Esophagus (tissue), 2 donors: Measurements from ENCODE around the gene KYNU. TPM values are rescaled to one million over a fixed set of nuclear protein-coding genes. Genes with fewer than 3 reads are reported as not detected.
"Not testable (repeated sequence)": the region's sequence is repeated elsewhere in the genome, so short reads cannot be mapped to it uniquely, and the experiment has no call there.

Experiments used
- H3K27ac ChIP-seq, 2 donors: one replicate each; pipeline ENCODE4 v1.5.1; 2013; ENCODE audit warnings: low read depth in 2 of 2, mild to moderate bottlenecking in 2 of 2, inconsistent platforms in 1 of 2, low read length in 1 of 2, moderate library complexity in 1 of 2
- H3K27me3 ChIP-seq, 2 donors: one replicate each; pipeline ENCODE4 v1.6.1; 2013; ENCODE audit warnings: low read length in 2 of 2, control low read depth in 1 of 2, mild to moderate bottlenecking in 1 of 2; ENCODE audit not compliant: insufficient read depth in 2 of 2, control insufficient read depth in 1 of 2
- H3K36me3 ChIP-seq, 2 donors: one replicate each; pipeline ENCODE4 v1.6.1; 2013; ENCODE audit warnings: low read length in 1 of 2; ENCODE audit not compliant: control insufficient read depth in 2 of 2, insufficient read depth in 2 of 2
- H3K4me1 ChIP-seq, 2 donors: one replicate each; pipeline ENCODE4 v1.6.1; 2013; ENCODE audit warnings: low read length in 1 of 2; ENCODE audit not compliant: control insufficient read depth in 2 of 2, insufficient read depth in 2 of 2
- H3K4me3 ChIP-seq, 2 donors: one replicate each; pipeline ENCODE4 v1.5.1; 2013; ENCODE audit warnings: low read length in 2 of 2, mild to moderate bottlenecking in 2 of 2, low read depth in 1 of 2, moderate library complexity in 1 of 2
- H3K9me3 ChIP-seq, 2 donors: one replicate each; pipeline ENCODE4 v1.6.1; 2013; ENCODE audit warnings: mild to moderate bottlenecking in 2 of 2, low read depth in 1 of 2, low read length in 1 of 2, moderate library complexity in 1 of 2; ENCODE audit not compliant: control insufficient read depth in 2 of 2, insufficient read depth in 1 of 2
- WGBS, 2 donors: extraction: QIAGEN DNeasy Blood & Tissue Kit; methylation state at CpG; one replicate each; pipeline ENCODE4 v1.1.7; 2013; 5-methylcytosine and 5-hydroxymethylcytosine counted together
- polyA plus RNA-seq, 2 donors: library from polyadenylated mRNA; stranded (reverse); fragments of 200-250 nt; gene quantifications; one replicate each; pipeline ENCODE4 v1.2.3, GENCODE V29; 2013
- donor health status: healthy with polysubstance abuse.
- donor health status: Bipolar disorder and iron deficiency.

KYNU gene
- polyA plus RNA-seq, 2 donors: 2.4 to 2.7 TPM

DNA sequence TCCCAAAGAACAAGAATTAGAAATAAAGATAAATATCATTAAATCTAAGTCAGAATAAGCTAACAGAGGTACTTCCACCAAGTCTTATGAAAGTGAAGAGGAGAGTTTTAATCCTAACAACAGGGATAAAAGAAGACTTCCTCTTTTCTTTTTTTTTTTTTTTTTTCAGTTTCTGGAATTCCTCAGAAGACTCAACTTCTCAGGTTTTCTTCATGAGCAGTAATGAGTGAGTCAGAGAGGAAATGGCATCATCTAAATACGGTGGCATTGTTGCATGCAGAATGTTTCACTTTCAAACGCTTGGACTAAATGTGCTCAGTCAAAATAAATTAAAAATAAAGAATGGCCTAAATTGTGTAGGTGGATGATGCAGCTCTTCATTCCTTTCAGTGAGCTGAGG lies 206.2 kb downstream of the KYNU start:
- Histone ChIP-seq H3K36me3 (no peaks in the 10 kb centered on the region), H3K9me3 (no peaks in the 10 kb centered on the region), H3K27ac (no peak overlapping the region), H3K27me3 (no peaks in the 10 kb centered on the region), H3K4me3 (no peak overlapping the region), H3K4me1 (no peaks in the 10 kb centered on the region)
- 31 to 43% methylated on average over 2 of the region's 2 CpGs for WGBS, 2 donors

DNA sequence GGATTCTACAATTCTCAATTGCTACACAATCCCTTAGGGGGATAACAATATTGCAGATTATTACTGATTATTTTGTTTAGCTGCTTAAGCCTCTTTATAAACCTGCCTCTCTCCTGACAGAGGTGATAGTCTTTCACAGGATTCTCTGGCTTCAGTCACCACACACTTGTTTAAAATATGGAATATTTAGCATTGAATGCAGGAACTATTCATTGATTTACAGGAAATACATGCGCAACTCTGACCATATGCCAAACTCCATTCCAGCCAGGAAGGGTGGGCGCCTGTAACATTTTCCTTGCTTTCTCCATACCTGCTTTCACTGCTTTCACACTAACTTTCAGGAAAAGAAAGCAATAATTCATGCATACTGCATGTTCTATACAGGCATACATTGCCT lies 207.0 kb downstream of the KYNU start:
- Histone ChIP-seq H3K4me3 (no peak overlapping the region), H3K27me3 (no peaks in the 10 kb centered on the region)
- WGBS, 2 donors: 87% methylated on average over 2 of the region's 2 CpGs

DNA sequence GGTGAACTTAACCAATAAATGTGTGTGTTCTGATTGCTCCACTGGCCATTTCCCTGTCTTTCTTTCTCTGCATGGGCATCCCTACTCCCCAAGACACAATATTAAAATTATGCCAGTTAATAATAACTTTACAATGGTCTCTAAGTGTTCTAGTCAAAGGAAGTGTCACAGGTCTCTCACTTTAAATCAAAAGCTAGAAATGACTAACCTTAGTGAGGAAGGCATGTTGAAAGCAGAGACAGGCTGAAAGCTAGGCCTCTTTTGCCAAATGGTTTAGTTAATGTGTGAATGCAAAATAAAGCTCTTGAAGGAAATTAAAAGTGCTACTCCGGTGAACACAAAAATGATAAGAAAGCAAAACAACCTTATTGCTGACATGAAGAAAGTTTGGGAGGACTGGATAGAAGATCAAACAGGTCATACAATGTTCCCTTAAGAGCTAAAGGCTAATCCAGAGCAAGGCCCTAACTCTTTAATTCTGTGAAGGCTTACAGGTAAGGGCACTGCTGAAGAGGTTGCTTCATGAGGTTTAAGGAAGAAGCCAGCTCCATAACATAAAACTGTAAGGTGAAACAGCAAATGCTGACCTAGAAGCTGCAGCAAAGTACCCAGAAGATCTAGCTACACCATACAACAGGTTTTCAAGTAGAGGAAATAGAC lies 207.8 kb downstream of the KYNU start:
- 78% methylated on average over 1 of the region's 1 CpG for WGBS, 2 donors
- H3K4me1 ChIP-seq: no peaks in the 10 kb centered on the region
- H3K36me3 ChIP-seq: no peaks in the 10 kb centered on the region
- H3K27ac ChIP-seq: no peak overlapping the region
- no peaks in the 10 kb centered on the region for H3K27me3 ChIP-seq
- no peak overlapping the region for H3K4me3 ChIP-seq
- no peaks in the 10 kb centered on the region for H3K9me3 ChIP-seq

More for the DNA sequence above, 207.0 kb downstream of the KYNU start:
- Histone ChIP-seq H3K27ac (no peak overlapping the region), H3K36me3 (no peaks in the 10 kb centered on the region), H3K9me3 (no peaks in the 10 kb centered on the region), H3K4me1 (no peaks in the 10 kb centered on the region)

DNA sequence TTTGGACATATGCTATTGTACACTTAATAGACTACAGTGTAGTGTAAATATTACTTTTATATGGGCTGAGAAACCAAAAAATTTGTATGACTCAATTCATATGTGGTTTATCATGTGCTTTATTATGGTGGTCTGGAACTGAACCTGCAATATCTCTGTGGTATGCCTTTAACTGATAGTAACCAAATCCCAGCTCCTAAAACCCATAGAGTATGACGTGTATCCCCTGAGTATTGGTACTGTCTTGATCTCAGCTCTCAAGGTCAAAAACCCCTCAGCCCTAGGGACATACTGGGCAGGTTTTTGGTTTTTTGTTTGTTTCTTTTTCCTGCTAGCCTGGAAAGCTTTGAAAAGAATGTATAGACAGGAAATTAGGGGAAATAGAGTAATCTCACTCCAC lies 209.6 kb downstream of the KYNU start:
- Histone ChIP-seq H3K36me3 (no peaks in the 10 kb centered on the region), H3K4me1 (no peaks in the 10 kb centered on the region), H3K4me3 (no peak overlapping the region), H3K9me3 (no peaks in the 10 kb centered on the region), H3K27ac (no peak overlapping the region), H3K27me3 (no peaks in the 10 kb centered on the region)
- 48 to 58% methylated on average over 1 of the region's 1 CpG for WGBS, 2 donors

DNA sequence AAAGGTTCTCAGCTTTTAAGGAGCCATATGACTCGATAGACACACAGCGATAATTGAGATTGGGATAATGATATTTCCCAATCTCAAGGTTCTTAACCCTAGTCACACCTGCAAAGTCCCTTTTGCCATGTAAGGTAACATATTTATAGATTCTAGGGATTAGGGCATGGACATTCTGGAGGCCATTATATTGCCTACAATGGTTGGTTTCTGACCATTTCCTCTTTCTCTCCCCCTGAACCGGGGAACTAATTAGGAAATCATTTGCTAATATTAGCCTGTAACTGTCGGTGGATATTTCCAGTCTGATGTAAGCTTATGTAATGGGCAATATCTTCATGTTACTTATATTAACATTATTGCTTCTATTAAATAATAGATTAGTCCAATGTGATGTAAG lies 210.9 kb downstream of the KYNU start:
- Histone ChIP-seq H3K9me3 (no peaks in the 10 kb centered on the region), H3K27me3 (no peaks in the 10 kb centered on the region), H3K4me3 (no peak overlapping the region), H3K36me3 (no peaks in the 10 kb centered on the region), H3K27ac (no peak overlapping the region), H3K4me1 (no peaks in the 10 kb centered on the region)
- 83 to 87% methylated on average over 4 of the region's 4 CpGs for WGBS, 2 donors

DNA sequence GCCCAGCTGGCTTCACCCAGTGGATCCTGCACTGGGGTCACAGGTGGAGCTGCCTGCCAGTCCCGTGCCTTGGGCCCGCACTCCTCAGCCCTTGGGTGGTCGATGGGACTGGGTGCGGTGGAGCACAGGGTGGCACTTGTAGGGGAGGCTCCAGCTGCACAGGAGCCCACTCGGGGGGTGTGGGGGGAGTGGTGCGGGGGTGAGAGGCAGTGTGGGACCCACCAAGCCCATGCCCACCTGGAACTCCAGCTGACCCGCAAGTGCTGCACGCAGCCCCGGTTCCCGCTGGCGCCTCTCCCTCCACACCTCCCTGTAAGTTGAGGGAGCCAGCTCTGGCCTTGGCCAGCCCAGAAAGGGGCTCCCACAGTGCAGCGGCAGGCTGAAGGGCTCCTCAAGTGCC lies 212.1 kb downstream of the KYNU start:
- H3K27me3 ChIP-seq, H3K27ac ChIP-seq, H3K4me3 ChIP-seq, H3K36me3 ChIP-seq, H3K9me3 ChIP-seq, H3K4me1 ChIP-seq: not testable (repeated sequence)
- WGBS, 2 donors: 96 to 98% methylated on average over 11 to 12 of the region's 12 CpGs
